Lower lobe of right lung (tissue), 2 donors: ENCODE data around the gene PTPN6. TPM values are rescaled to one million over a fixed set of nuclear protein-coding genes. Genes with fewer than 3 reads are reported as not detected.

ENCODE experiments used
- ATAC-seq, 2 donors: fragments of 200-7000 bp; cut with Tn5 transposase; one replicate each; pipeline ENCODE4 v1.9.1; 2020 to 2022; ENCODE audit warnings: mild to moderate bottlenecking in 2 of 2, moderate library complexity in 2 of 2
- DNase-seq: peaks from one replicate; pipeline ENCODE4 v3.0.0-alpha.2; 2020
- H3K27ac ChIP-seq: fragments of 200-600 bp; one replicate; pipeline ENCODE4 v1.8.0; 2022
- H3K27me3 ChIP-seq: fragments of 200-600 bp; one replicate; pipeline ENCODE4 v1.8.0; 2022; ENCODE audit warnings: low read depth
- H3K36me3 ChIP-seq: fragments of 200-600 bp; one replicate; pipeline ENCODE4 v1.8.0; 2022; ENCODE audit warnings: mild to moderate bottlenecking
- H3K4me1 ChIP-seq: fragments of 200-600 bp; one replicate; pipeline ENCODE4 v1.8.0; 2022
- H3K4me3 ChIP-seq: fragments of 200-600 bp; one replicate; pipeline ENCODE4 v1.8.0; 2022; ENCODE audit warnings: mild to moderate bottlenecking
- H3K9me3 ChIP-seq: fragments of 200-600 bp; one replicate; pipeline ENCODE4 v1.8.0; 2022
- CTCF ChIP-seq: fragments of 200-600 bp; IDR thresholded peaks from one replicate; pipeline ENCODE4 v1.8.0; 2022; ENCODE audit warnings: antibody characterized with exemption, mild to moderate bottlenecking
- intact Hi-C: fragments of 100-400 bp; cut with DNase I; formaldehyde crosslinking; loops from one replicate; pipeline ENCODE4 v1.11.0; 2022
- total RNA-seq: library from RNA; stranded (reverse); fragmentation: NEBNext Ultra II Directional; extraction: Animal tissue kit (Norgen Biotek cat#: 25700); gene quantifications from one replicate; pipeline ENCODE4 v1.2.1, GENCODE V29; 2021
- donor health status: DM: no; HTN: yes; CAD: no; lungs with severe emphysema.

PTPN6 gene
- total RNA-seq, 1 donor from 2014 or later, result 209 TPM

GRCh38 chr12:6938353-6939190, 12.6 kb upstream of the PTPN6 start:
- H3K4me3 ChIP-seq, result peak overlapping the region; percentile 69
- peaks cover 62% of the 10 kb centered on the region for H3K4me1 ChIP-seq
- DNase-seq (no peak), ATAC-seq (peak in 1 of 2 donors; percentile 2)
- H3K36me3 ChIP-seq, result peaks cover 62% of the 10 kb centered on the region
- intact Hi-C loops, result no loop called here
- TF ChIP-seq CTCF, result no peak
- H3K27ac ChIP-seq, result peak overlapping the region; percentile 92
- H3K27me3 ChIP-seq, result no peaks in the 10 kb centered on the region
- no peaks in the 10 kb centered on the region for H3K9me3 ChIP-seq

GRCh38 chr12:6939191-6939540, 12.0 kb upstream of the PTPN6 start:
- H3K4me1 ChIP-seq, result peaks cover 56% of the 10 kb centered on the region
- H3K27ac ChIP-seq, result peak overlapping the region; percentile 92
- DNase-seq (no peak), ATAC-seq (no peak)
- H3K9me3 ChIP-seq, result no peaks in the 10 kb centered on the region
- H3K27me3 ChIP-seq, result no peaks in the 10 kb centered on the region
- intact Hi-C loops, result no loop called here
- no peak for TF ChIP-seq CTCF
- no peak overlapping the region for H3K4me3 ChIP-seq
- H3K36me3 ChIP-seq, result peaks cover 56% of the 10 kb centered on the region

- H3K4me3 ChIP-seq, result no peak overlapping the region
- H3K4me1 ChIP-seq, result peaks cover 54% of the 10 kb centered on the region
- H3K36me3 ChIP-seq, result peaks cover 44% of the 10 kb centered on the region
- no peak for TF ChIP-seq CTCF
- ATAC-seq (no peak), DNase-seq (peak; percentile 49)
- intact Hi-C loops, result no loop called here
- H3K27ac ChIP-seq, result no peak overlapping the region
- H3K27me3 ChIP-seq, result no peaks in the 10 kb centered on the region
- H3K9me3 ChIP-seq, result no peaks in the 10 kb centered on the region
Observed at GRCh38 chr12:6941267-6941666, 9.9 kb upstream of the PTPN6 start.

- Histone ChIP-seq H3K4me3 (no peak overlapping the region), H3K36me3 (peaks cover 40% of the 10 kb centered on the region), H3K27ac (no peak overlapping the region), H3K27me3 (no peaks in the 10 kb centered on the region), H3K9me3 (no peaks in the 10 kb centered on the region), H3K4me1 (peaks cover 53% of the 10 kb centered on the region)
- ATAC-seq, result no peak
- DNase-seq, result peak; percentile 44
- TF ChIP-seq CTCF, result no peak
- intact Hi-C loops, result no loop called here
Observed at GRCh38 chr12:6941782-6942181, 9.4 kb upstream of the PTPN6 start.

GRCh38 chr12:6942331-6942665, 8.9 kb upstream of the PTPN6 start:
- ATAC-seq (no peak), DNase-seq (peak; percentile 45)
- peak overlapping the region; percentile 99 for H3K27ac ChIP-seq
- no peaks in the 10 kb centered on the region for H3K27me3 ChIP-seq
- no peak for TF ChIP-seq CTCF
- H3K4me1 ChIP-seq, result peaks cover 53% of the 10 kb centered on the region
- intact Hi-C loops, result no loop called here
- H3K36me3 ChIP-seq, result peaks cover 43% of the 10 kb centered on the region
- no peaks in the 10 kb centered on the region for H3K9me3 ChIP-seq
- H3K4me3 ChIP-seq, result no peak overlapping the region
